T1000 (cell line): Measurements from ENCODE around the gene ZNF136.

Experiments
- DNase-seq: peaks from one replicate; lab custom pipeline; 2025; ENCODE audit warnings: mixed read lengths; lab: John Stamatoyannopoulos, UW

Gene ZNF136

GRCh38 chr19:12162882-12163806 is at the start of gene ZNF136:
TSS of gene ZNF136 (plus strand) at chr19:12163096. CDS start at chr19:12163204, 108 bp downstream.
- peak; percentile 79 for DNase-seq

GRCh38 chr19:12113121-12113520 is 49.8 kb upstream of the ZNF136 start:
- no peak for DNase-seq

GRCh38 chr19:12117201-12117970 is 45.5 kb upstream of the ZNF136 start:
- DNase-seq = no peak

- no peak for DNase-seq
Measured at GRCh38 chr19:12126707-12127106, 36.2 kb upstream of the ZNF136 start.

GRCh38 chr19:12133069-12133468 is 29.8 kb upstream of the ZNF136 start:
- DNase-seq = no peak

GRCh38 chr19:12137221-12137940 is 25.5 kb upstream of the ZNF136 start:
- no peak for DNase-seq

- no peak for DNase-seq
Measured at GRCh38 chr19:12139269-12139668, 23.6 kb upstream of the ZNF136 start.

GRCh38 chr19:12139885-12140544 is 22.9 kb upstream of the ZNF136 start, which contains the start of gene ZNF20:
TSS of gene ZNF20 (minus strand) at chr19:12140350. CDS start at chr19:12140182, 168 bp downstream.
- peak; percentile 85 for DNase-seq

- peak; percentile 50 for DNase-seq
Measured at GRCh38 chr19:12140545-12141404, 22.1 kb upstream of the ZNF136 start.

GRCh38 chr19:12141405-12141736 is 21.5 kb upstream of the ZNF136 start:
- DNase-seq = no peak

- DNase-seq = no peak
Measured at GRCh38 chr19:12145348-12145747, 17.5 kb upstream of the ZNF136 start.

GRCh38 chr19:12155324-12155860 is 7.5 kb upstream of the ZNF136 start:
- no peak for DNase-seq

GRCh38 chr19:12156223-12157058 is 6.5 kb upstream of the ZNF136 start, which contains the start of gene ZNF625:
TSS of gene ZNF625 (minus strand) at chr19:12156734. CDS start at chr19:12156558, 176 bp downstream.
- DNase-seq = peak; percentile 75

GRCh38 chr19:12159773-12160414 is 3.0 kb upstream of the ZNF136 start:
- DNase-seq = no peak

GRCh38 chr19:12162513-12162881 is 399 bp upstream of the ZNF136 start:
- no peak for DNase-seq

- no peak for DNase-seq
Measured at GRCh38 chr19:12163826-12164225, 930 bp downstream of the ZNF136 start.

- no peak for DNase-seq
Measured at GRCh38 chr19:12166626-12167025, 3.7 kb downstream of the ZNF136 start.

- no peak for DNase-seq
Measured at GRCh38 chr19:12180377-12180776, 17.5 kb downstream of the ZNF136 start.

GRCh38 chr19:12187625-12188024 is 24.7 kb downstream of the ZNF136 start:
- DNase-seq = no peak
